ENCODE measurements around the gene E2F8.

E2F8 gene

GRCh38 chr11:19220903-19221724, 19.6 kb downstream of the E2F8 start:
- DNase-seq (ENCODE audit: low read depth in 2 of 2): no peak

- DNase-seq (ENCODE audit: low read depth in 2 of 2): no peak
Measured at GRCh38 chr11:19218786-19219460, 21.8 kb downstream of the E2F8 start.

- no peak for DNase-seq (ENCODE audit: low read depth in 2 of 2)
Measured at GRCh38 chr11:19218216-19218615, 22.5 kb downstream of the E2F8 start.

GRCh38 chr11:19216709-19217374, 23.9 kb downstream of the E2F8 start:
- DNase-seq (ENCODE audit: low read depth in 2 of 2): no peak

GRCh38 chr11:19216021-19216420, 24.7 kb downstream of the E2F8 start:
- DNase-seq (ENCODE audit: low read depth in 2 of 2): no peak

GRCh38 chr11:19209617-19210370, 31.0 kb downstream of the E2F8 start:
- no peak for DNase-seq (ENCODE audit: low read depth in 2 of 2)

GRCh38 chr11:19208959-19209546, 31.7 kb downstream of the E2F8 start:
- no peak for DNase-seq (ENCODE audit: low read depth in 2 of 2)

GRCh38 chr11:19208181-19208580, 32.6 kb downstream of the E2F8 start:
- DNase-seq (ENCODE audit: low read depth in 2 of 2): no peak

GRCh38 chr11:19204836-19205235, 35.9 kb downstream of the E2F8 start:
- DNase-seq (ENCODE audit: low read depth in 2 of 2): no peak

DNA sequence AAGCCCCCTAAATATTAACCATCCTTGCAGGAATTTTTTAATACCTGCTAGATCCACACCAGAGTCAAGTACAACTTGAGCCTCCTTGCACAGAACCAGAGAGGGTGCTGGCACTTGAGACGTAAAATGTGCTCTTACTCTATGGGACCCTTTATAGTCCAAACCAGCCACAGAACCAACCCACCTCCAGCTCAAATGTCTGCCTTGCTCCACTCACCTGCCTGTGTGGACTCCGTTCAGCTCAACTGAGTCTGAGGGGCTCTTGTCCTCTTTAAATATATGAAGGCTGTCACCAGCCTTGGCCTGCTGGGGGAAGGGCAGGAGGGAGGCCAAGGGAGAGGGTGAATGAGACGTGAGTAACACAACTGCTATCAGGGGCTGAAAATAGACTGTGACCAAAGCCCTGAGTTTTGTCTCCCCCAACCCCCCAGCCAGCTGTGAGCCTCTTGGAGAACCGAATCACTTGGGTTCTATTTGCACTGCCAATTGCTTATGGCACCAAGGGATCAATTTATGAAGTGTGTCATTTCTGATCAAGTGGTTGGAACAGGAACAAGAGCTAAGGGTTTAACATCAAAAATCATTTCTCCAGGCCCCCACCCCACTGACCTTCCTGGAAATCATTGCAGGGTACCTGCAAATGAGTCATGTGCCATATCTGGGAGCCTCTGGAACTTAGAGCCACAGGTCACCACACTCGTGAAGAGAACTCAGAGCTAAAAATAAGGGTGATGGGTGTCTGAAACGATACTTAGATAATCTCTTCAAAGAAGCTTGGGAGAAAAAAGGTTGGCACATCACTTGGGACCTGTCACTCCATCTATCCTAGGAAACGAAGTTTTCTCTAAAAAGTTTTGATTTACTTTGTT, 38.8 kb downstream of the E2F8 start, which contains the start of gene CSRP3:
Gene CSRP3, minus strand, starts transcription at position 247 of the 869 bp plus-strand sequence. CDS start 9,535 bp downstream, outside the sequence.
- DNase-seq (ENCODE audit: low read depth in 2 of 2): no peak

DNA sequence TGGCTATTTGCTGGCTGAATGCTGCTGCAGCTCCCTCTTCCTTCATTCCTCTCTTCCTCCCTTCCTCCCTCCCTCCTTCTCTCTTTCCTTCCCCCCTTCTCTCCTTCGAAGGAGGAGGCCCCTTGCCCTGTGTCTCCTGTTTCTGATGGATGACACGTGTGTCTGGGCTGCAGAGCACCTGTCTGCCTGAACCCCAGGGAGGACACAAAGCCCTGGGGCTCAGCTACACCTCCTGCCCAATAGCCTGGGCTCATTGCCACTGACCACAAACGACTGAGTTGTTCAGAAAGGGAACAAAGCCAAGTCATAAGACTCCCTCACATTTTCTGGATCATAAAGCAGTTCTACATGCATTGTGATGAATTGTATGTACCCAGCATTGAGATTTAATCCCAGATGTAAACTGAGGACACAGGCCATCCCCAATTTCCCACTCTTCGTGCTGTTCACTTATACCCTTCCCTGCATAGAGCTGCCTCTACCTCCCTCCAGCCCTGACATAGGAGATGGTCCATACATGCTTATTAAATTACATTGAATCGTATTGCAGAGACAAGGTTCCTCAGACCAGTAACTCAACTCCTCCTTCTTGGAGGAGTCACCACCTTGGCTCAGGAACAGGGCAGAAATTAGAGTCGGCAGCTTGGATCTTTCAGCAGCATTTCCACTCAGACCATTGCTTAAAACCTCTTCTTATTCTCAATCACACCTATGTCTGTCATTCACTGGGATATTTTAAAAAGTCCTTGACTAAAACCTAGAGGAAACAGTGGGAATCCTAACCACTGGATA, 40.1 kb downstream of the E2F8 start:
- no peak for DNase-seq (ENCODE audit: low read depth in 2 of 2)

DNA sequence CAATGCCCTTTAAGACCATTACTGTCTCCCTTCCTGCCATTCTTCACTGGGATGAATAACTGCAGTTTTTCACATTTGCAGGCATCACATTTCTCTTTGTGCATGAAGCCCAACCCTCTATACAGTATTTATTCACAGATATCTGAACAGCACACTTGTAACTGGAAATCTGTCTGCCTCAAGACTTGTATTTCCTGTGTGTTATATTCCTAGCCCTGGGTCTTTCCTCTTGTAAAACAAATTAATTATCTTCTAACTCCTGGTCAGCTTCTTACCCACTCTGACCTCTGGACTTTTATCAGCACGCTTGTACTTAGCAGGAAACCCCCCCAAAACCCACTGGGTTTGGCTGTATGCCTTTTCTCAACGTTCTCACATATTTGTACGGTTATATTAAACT, 41.0 kb downstream of the E2F8 start:
- DNase-seq (ENCODE audit: low read depth in 2 of 2): no peak

DNA sequence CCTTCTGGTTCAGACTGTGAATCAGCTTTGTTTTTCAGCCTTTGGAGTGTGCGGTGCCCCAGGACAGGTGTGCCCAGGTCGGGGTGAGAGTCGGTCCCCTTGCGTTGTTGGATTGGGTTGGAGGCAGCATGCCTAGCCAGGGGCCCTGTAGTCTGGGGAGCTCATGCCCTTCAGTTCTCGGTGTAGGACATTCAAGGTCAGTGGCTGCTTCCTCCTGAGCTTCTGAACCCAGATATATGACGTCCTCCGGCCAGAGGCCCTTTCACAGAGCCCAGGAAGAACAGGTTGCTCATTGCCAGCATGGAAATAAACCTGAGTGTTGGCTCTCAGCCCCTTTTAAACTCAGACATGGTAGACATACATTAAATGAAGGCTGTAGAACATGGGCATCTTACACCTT, 41.7 kb downstream of the E2F8 start:
- no peak for DNase-seq (ENCODE audit: low read depth in 2 of 2)

DNA sequence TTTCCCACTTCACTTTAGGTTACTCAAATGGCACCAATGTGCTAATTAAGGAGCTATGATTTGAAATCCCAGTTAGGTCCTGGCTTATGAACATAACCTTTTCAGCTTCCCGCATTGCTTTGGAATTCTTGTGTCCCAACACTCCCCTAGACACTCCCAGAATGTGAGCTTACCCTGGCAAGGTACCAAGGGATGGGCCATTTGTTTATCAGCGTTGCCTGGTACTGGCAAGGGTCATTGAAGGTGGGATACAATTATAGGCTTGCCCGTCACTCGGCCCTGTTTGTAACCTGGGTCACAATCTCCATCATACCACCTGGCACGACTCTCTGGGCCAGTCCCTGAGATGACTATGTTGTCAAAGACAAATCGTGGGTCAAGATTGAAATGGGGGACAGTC, 44.3 kb downstream of the E2F8 start:
- no peak for DNase-seq (ENCODE audit: low read depth in 2 of 2)

- no peak for DNase-seq (ENCODE audit: low read depth in 2 of 2)
Measured at GRCh38 chr11:19194620-19195308, 46.0 kb downstream of the E2F8 start.

DNA sequence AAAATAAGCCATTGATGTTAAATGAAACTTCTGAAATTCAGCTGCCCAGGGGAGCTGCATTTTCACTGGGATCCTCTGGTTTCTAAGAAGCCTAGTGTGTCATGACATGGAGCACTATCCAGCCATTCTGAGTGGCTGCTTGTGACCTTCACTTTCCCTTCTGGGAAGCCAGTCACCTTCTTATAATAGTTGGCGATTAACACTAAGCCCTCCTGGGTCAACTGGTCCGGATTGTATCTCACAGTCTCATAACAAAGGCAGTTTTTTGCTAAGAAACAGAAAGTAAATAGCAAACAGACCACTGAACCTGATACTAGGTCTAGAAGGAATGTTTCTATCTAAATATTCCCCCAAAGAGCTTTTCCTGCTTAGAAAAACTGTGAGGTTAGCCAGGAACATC, 46.8 kb downstream of the E2F8 start:
- DNase-seq (ENCODE audit: low read depth in 2 of 2): no peak

DNA sequence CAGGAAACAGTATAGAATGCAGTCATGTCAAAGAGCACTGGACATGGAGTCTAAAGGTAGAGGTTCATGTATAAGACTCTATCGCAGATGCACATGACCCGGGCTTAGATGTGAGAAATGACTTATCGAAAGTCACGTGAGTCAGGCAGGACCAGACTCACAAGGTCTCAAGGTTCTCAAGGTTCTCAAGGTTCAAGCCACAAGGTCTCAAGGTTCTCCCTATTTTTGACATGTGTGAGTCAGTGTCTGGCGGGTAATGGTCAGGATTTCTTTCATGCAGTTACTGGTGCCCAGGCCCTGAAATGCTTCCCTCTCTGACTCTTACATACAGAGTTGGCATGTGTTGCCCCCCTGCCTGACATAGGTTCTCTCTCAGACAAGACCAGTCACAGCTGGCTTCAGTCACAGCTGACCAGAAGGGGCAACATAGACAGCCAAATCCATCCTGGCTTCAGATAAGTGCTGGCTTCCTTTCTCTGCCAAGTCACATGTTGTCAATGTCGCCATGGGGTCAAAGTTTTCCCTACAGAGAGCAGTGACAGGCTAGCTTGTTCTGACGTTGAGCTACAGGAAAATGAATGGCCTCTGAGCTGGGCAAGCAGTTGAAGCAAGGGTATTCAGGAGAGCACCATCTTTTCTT, 49.1 kb downstream of the E2F8 start:
- no peak for DNase-seq (ENCODE audit: low read depth in 2 of 2)

DNA sequence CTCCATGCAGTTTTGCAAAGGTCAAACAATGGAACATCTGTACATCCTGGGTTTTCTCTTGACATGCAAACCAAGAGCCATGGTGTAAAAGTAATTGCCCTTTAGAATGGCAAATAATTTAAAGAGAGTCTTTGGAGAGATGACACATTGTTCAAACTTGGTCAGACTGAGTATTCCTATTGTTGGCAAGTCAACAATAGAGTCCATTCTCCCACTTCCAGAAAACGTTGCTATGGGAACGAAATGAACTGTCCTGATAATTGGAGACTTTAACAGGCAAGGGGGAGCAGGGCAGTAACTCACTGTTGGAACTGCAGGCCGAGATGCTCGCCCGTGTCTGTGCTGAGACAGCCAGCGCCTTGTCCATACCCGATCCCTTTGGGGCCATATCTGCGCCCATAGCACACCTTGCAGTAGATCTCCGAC, 52.9 kb downstream of the E2F8 start:
- DNase-seq (ENCODE audit: low read depth in 2 of 2): no peak

Data from stimulated activated CD8-positive, alpha-beta memory T cell treated with anti-CD3 and anti-CD28 coated beads, Interleukin-7, amount 100 ng/mL, for 1 hour (primary cell).